ENCODE data around the gene ADAT3.

ADAT3 gene

DNA sequence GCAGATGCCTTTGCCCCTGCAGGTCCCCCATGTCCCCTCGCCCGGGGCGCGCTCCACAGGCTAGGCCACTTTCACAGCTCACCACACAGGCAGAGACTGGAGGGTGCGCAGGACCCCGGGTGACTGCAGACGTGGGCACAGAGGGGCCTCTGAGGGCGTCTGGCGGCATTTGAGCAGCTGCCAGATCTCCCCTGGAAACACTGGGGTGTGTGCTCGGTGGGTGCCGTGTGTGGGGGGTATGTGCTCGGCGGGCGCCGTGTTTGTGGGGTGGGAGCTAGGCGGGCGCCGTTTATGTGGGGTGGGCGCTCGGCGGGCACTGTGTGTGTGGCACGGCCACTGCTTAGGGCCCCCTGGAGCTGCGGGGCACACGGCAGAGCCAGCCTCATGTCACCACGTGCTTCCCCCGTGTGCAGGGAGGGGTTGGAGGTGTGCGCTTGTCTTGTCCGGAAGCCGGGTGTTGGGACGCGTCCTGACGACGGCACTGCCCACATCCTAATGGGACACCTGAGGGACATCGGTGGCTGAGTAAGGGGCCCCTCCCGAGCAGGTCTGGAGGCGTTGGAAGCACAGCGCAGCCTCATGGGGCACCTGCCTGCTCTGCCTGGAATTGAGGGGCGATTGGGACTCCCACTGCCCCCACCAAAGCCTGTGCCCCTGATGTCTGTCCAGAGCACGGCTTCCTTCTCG is 52.5 kb downstream of the ADAT3 start (continued):
- TF ChIP-seq ZNF654 (tag by site-specific recombination; IDR thresholded peaks at IDR 0.05; ENCODE audit: low read depth) (no peak), ZNF48 (tag by site-specific recombination; IDR thresholded peaks at IDR 0.05) (no peak), ZNF266 (tag by site-specific recombination; IDR thresholded peaks at IDR 0.05; ENCODE audit: low read depth) (no peak), ZIC2 (tag by site-specific recombination; IDR thresholded peaks at IDR 0.05) (peak; percentile 73), ZNF600 (tag by site-specific recombination; IDR thresholded peaks at IDR 0.05) (peak; percentile 34; the same call in 1 of the 2 replicates), SP3 (tag by site-specific recombination; IDR thresholded peaks at IDR 0.05) (no peak), ZNF394 (tag by site-specific recombination; IDR thresholded peaks at IDR 0.05; ENCODE audit: borderline replicate concordance) (no peak), ZNF530 (tag by site-specific recombination; IDR thresholded peaks at IDR 0.05; ENCODE audit: low read depth) (no peak), REPIN1 (tag by site-specific recombination; IDR thresholded peaks at IDR 0.05; ENCODE audit: low read depth) (no peak)

DNA sequence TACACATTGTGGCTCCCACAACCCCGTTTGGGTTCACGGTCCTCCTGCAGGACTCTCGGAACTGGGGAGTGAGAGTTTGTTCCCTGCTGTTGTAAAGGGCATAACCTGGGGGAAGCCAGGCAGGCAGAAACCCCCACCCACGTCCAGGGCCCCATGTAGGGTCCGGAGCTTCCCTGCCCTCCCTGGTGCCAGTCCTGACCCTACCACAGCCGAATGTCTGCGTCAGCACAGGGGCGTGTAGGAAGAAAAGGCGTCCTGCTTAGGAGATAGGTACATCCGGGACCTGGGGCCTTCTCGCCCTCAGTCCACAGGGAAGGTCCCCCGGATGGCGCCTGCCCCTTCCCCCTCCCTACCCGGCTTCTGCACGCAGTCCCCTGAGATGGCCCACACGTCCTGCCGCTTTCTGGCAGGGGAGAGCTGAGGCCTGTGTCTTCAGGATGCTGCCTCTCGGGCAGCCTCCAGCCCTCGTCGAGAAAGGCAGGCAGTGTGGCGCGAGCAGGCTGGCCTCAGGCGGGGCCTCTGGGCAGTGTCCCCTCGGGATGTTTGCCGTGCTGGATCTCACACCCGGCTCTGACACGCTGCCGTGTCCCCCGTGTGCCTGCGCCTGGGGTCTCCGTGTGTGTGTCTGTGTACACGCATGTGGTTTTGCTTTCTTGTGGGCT is 54.9 kb downstream of the ADAT3 start:
- Histone ChIP-seq H3K36me3 (ENCODE audit: control insufficient read depth in 2 of 2, insufficient read depth in 1 of 2, low read length in 2 of 2) (peaks cover 0 to 8% of the 10 kb centered on the region in 2 experiments; a peak in 2 of 3 replicates), H3K4me1 (ENCODE audit: control insufficient read depth, insufficient read depth, low read length) (no peaks in the 10 kb centered on the region), H3K9me3 (ENCODE audit: control insufficient read depth, insufficient read depth, low read depth, low read length) (no peaks in the 10 kb centered on the region), H3K4me3 (ENCODE audit: low read depth, low read length) (no peak overlapping the region), H3K27ac (ENCODE audit: extremely low read depth, low read depth, low read length) (no peak overlapping the region)
- TF ChIP-seq ZNF600 (tag by site-specific recombination; IDR thresholded peaks at IDR 0.05) (peak; percentile 58; the same call in 1 of the 2 replicates), ZNF677 (tag by site-specific recombination; IDR thresholded peaks at IDR 0.05) (no peak)
- ChIA-PET CTCF (no interaction called here), POLR2A (no interaction called here)

DNA sequence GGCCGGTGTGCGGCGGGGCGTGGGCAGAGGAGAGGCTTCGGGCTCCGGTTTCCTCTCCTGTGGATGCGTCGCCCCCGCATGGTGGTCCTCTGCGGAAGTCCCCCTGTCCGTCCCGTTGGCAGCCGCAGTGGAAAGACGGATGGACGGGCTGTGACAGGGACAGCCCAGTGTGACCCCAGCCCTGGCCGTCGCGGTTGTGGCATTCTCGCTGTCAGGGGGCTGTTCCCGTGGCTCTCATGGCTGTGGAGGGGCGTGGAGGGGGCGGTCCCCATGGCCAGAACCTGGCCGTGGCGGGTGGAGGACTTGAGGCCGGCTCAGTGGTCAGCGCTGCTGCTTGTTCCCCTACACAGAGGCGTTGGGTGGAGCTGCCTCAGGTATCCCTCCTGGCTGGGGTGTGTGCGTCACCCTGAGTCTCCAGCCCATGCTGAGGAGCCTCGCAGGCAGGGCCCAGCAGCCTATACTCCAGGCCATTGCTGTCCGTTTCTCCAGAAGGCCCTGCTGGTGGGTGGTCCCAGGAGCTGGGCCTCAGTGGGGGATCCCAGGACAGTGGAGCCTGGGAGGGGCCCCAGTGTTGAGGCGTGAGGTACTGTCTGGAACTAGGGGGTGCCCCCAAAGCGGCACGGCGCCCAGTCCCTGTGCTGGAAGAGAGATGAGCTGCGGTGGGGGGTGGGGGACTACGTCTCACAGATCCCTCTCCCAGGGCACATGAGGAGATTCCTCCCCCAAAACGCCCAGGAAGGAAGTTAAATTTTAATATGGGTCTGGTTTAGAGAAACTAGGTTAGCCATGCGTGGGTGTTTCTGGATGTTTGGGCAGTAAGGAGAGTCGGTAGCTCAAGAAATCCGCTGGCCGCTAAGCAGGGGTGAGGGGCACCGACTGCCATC is 56.0 kb downstream of the ADAT3 start:
- no peaks in the 10 kb centered on the region for H3K4me1 ChIP-seq (ENCODE audit: control insufficient read depth, insufficient read depth, low read length)
- H3K36me3 ChIP-seq (ENCODE audit: control insufficient read depth in 2 of 2, insufficient read depth in 1 of 2, low read length in 2 of 2) = peaks cover 0 to 8% of the 10 kb centered on the region in 2 experiments; a peak in 2 of 3 replicates
- ChIA-PET POLR2A (no interaction called here), CTCF (interaction anchor here (1.0 to 1.6 kb wide), 3 partner anchors 16 to 108 kb away, joined by 3 to 7 read pairs (median 4); no protein-coding TSS in a partner anchor)
- no peaks in the 10 kb centered on the region for H3K9me3 ChIP-seq (ENCODE audit: control insufficient read depth, insufficient read depth, low read depth, low read length)
- no peak overlapping the region for H3K27ac ChIP-seq (ENCODE audit: extremely low read depth, low read depth, low read length)
- H3K4me3 ChIP-seq (ENCODE audit: low read depth, low read length) = no peak overlapping the region
- TF ChIP-seq FEZF1 (tag by site-specific recombination; IDR thresholded peaks at IDR 0.05) (no peak), ZNF433 (tag by site-specific recombination; IDR thresholded peaks at IDR 0.05; ENCODE audit: low read depth) (no peak), ZNF121 (tag by site-specific recombination; IDR thresholded peaks at IDR 0.05) (peak; percentile 51; the same call in 1 of the 2 replicates), ZNF19 (tag by site-specific recombination; IDR thresholded peaks at IDR 0.05; ENCODE audit: low read depth) (no peak), ZNF629 (tag by site-specific recombination; IDR thresholded peaks at IDR 0.05) (no peak), KLF9 (tag by site-specific recombination; IDR thresholded peaks at IDR 0.05; ENCODE audit: low read depth) (no peak), OSR2 (tag by site-specific recombination; IDR thresholded peaks at IDR 0.05) (no peak), IKZF3 (tag by site-specific recombination; IDR thresholded peaks at IDR 0.05) (no peak), SP7 (tag by site-specific recombination; IDR thresholded peaks at IDR 0.05) (no peak), ZNF48 (tag by site-specific recombination; IDR thresholded peaks at IDR 0.05) (no peak), GLIS1 (tag by site-specific recombination; IDR thresholded peaks at IDR 0.05) (0 out of 2 replicates have a peak, but pooled peaks have one; percentile 19)
- TF ChIP-seq, protein P1, sequence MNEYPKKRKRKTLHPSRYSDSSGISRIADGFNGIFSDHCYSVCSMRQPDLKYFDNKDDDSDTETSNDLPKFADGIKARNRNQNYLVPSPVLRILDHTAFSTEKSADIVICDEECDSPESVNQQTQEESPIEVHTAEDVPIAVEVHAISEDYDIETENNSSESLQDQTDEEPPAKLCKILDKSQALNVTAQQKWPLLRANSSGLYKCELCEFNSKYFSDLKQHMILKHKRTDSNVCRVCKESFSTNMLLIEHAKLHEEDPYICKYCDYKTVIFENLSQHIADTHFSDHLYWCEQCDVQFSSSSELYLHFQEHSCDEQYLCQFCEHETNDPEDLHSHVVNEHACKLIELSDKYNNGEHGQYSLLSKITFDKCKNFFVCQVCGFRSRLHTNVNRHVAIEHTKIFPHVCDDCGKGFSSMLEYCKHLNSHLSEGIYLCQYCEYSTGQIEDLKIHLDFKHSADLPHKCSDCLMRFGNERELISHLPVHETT (tag by site-specific recombination; IDR thresholded peaks at IDR 0.05) = no peak
- TF ChIP-seq, protein P2, sequence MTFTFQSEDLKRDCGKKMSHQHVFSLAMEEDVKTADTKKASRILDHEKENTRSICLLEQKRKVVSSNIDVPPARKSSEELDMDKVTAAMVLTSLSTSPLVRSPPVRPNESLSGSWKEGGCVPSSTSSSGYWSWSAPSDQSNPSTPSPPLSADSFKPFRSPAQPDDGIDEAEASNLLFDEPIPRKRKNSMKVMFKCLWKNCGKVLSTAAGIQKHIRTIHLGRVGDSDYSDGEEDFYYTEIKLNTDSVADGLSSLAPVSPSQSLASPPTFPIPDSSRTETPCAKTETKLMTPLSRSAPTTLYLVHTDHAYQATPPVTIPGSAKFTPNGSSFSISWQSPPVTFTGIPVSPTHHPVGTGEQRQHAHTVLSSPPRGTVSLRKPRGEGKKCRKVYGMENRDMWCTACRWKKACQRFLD (tag by site-specific recombination; IDR thresholded peaks at IDR 0.05) = no peak
- TF ChIP-seq, protein P3, sequence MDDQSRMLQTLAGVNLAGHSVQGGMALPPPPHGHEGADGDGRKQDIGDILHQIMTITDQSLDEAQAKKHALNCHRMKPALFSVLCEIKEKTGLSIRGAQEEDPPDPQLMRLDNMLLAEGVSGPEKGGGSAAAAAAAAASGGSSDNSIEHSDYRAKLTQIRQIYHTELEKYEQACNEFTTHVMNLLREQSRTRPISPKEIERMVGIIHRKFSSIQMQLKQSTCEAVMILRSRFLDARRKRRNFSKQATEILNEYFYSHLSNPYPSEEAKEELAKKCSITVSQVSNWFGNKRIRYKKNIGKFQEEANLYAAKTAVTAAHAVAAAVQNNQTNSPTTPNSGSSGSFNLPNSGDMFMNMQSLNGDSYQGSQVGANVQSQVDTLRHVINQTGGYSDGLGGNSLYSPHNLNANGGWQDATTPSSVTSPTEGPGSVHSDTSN (CRISPR knock-in tag; IDR thresholded peaks at IDR 0.05) = no peak
- TF ChIP-seq, protein P4, sequence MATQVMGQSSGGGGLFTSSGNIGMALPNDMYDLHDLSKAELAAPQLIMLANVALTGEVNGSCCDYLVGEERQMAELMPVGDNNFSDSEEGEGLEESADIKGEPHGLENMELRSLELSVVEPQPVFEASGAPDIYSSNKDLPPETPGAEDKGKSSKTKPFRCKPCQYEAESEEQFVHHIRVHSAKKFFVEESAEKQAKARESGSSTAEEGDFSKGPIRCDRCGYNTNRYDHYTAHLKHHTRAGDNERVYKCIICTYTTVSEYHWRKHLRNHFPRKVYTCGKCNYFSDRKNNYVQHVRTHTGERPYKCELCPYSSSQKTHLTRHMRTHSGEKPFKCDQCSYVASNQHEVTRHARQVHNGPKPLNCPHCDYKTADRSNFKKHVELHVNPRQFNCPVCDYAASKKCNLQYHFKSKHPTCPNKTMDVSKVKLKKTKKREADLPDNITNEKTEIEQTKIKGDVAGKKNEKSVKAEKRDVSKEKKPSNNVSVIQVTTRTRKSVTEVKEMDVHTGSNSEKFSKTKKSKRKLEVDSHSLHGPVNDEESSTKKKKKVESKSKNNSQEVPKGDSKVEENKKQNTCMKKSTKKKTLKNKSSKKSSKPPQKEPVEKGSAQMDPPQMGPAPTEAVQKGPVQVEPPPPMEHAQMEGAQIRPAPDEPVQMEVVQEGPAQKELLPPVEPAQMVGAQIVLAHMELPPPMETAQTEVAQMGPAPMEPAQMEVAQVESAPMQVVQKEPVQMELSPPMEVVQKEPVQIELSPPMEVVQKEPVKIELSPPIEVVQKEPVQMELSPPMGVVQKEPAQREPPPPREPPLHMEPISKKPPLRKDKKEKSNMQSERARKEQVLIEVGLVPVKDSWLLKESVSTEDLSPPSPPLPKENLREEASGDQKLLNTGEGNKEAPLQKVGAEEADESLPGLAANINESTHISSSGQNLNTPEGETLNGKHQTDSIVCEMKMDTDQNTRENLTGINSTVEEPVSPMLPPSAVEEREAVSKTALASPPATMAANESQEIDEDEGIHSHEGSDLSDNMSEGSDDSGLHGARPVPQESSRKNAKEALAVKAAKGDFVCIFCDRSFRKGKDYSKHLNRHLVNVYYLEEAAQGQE (tag by site-specific recombination; IDR thresholded peaks at IDR 0.05) = no peak
